Neural progenitor cell (in vitro differentiated cells): Measurements from ENCODE around the gene ZNF691. TPM values are rescaled to one million over a fixed set of nuclear protein-coding genes. Genes with fewer than 3 reads are reported as not detected.

Source experiments
- DNase-seq: peaks from one replicate; pipeline ENCODE4 v3.0.0-alpha.2; 2016; ENCODE audit warnings: low spot score
- H2AFZ ChIP-seq: fragments of 200-600 bp; sonication (generic); replicated peaks from 2 replicates; pipeline ENCODE4 v1.6.1; 2016; ENCODE audit warnings: antibody characterized with exemption
- H3F3A ChIP-seq: fragments of 200-600 bp; sonication (generic); 2 replicates; pipeline ENCODE4 v1.6.1; 2016; ENCODE audit warnings: antibody characterized with exemption, low read depth
- H3K27ac ChIP-seq: fragments of 200-600 bp; sonication (generic); 2 replicates; pipeline ENCODE4 v1.5.1; 2016; ENCODE audit warnings: mild to moderate bottlenecking
- H3K27me3 ChIP-seq: fragments of 200-600 bp; sonication (generic); 2 replicates; pipeline ENCODE4 v1.6.1; 2016; ENCODE audit warnings: mild to moderate bottlenecking, moderate library complexity
- H3K36me3 ChIP-seq: fragments of 200-600 bp; sonication (generic); 2 replicates; pipeline ENCODE4 v1.5.1; 2016
- H3K4me1 ChIP-seq: fragments of 200-600 bp; sonication (generic); 2 replicates; pipeline ENCODE4 v1.6.1; 2016; ENCODE audit warnings: mixed run types
- H3K4me2 ChIP-seq: fragments of 200-600 bp; sonication (generic); 2 replicates; pipeline ENCODE4 v1.6.1; 2016
- H3K4me3 ChIP-seq: fragments of 200-600 bp; sonication (generic); 2 replicates; pipeline ENCODE4 v1.5.1; 2016
- H3K79me2 ChIP-seq: fragments of 200-600 bp; sonication (generic); 2 replicates; pipeline ENCODE4 v1.6.1; 2016; ENCODE audit warnings: low read depth
- H3K9ac ChIP-seq: fragments of 200-600 bp; sonication (generic); 2 replicates; pipeline ENCODE4 v1.6.1; 2016
- H3K9me3 ChIP-seq: fragments of 200-600 bp; sonication (generic); 2 replicates; pipeline ENCODE4 v1.5.1; 2016; ENCODE audit warnings: low read depth
- H4K20me1 ChIP-seq: fragments of 200-600 bp; sonication (generic); 2 replicates; pipeline ENCODE4 v1.6.1; 2016; ENCODE audit warnings: low read depth
- H3K27ac Mint-ChIP-seq: 3 replicates; pipeline ENCODE4 v1.8.0; 2021; ENCODE audit warnings: mixed read lengths
- H3K27me3 Mint-ChIP-seq: 2 replicates; pipeline ENCODE4 v1.8.0; 2022; ENCODE audit warnings: low read depth, mild to moderate bottlenecking, inconsistent platforms, moderate library complexity, mixed read lengths; ENCODE audit not compliant: insufficient read depth
- H3K36me3 Mint-ChIP-seq: 3 replicates; pipeline ENCODE4 v1.8.0; 2021; ENCODE audit warnings: mixed read lengths
- H3K4me1 Mint-ChIP-seq: 3 replicates; pipeline ENCODE4 v1.8.0; 2021; ENCODE audit warnings: mixed read lengths
- H3K4me3 Mint-ChIP-seq: 3 replicates; pipeline ENCODE4 v1.8.0; 2021; ENCODE audit warnings: mild to moderate bottlenecking, moderate library complexity, mixed read lengths
- H3K9me3 Mint-ChIP-seq: 3 replicates; pipeline ENCODE4 v1.8.0; 2020; ENCODE audit warnings: mixed read lengths
- EZH2 ChIP-seq: fragments of 200-600 bp; sonication (generic); IDR thresholded peaks from 2 replicates; pipeline ENCODE4 v1.6.1; 2017; ENCODE audit warnings: antibody characterized with exemption, mild to moderate bottlenecking, moderate library complexity
- EZH2phosphoT487 ChIP-seq: fragments of 200-600 bp; sonication (generic); IDR thresholded peaks from 2 replicates; pipeline ENCODE4 v1.6.1; 2017; ENCODE audit warnings: antibody characterized with exemption
- total RNA-seq: library from RNA; depleted of rRNA; stranded (reverse); fragments of >200 nt; gene quantifications from 2 replicates; pipeline ENCODE4 v1.2.3, GENCODE V29; 2015; ENCODE audit warnings: low replicate concordance
- TF ChIP-seq, protein P1 (sequence below): fragments of 200-600 bp; sonication (generic); IDR thresholded peaks from 2 replicates; pipeline ENCODE4 v1.5.1; 2017; ENCODE audit warnings: antibody characterized with exemption, mild to moderate bottlenecking

ZNF691 gene
- total RNA-seq, 1 donor from 2014 or later = 17.6 TPM

DNA sequence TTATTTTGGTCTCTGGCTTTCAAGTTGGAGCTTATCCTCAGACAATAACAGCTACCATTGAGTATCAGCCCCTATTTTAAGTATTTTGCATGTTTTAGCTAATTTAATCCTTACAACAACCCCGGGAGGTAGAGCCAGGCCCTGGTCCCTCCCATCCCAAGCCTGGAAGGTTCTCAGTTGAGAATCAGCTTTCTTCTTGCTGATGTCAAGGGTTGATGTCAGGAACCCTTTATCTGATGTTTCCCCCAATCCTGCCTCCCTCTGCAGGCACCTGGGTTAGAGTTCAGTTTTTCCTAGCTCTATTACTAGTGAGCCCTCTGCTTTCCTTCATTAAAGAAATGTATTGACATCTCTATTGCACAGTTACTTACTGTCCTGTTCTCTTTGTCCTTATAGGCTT is 25.6 kb upstream of the ZNF691 start:
- H3K27me3 ChIP-seq = no peaks in the 10 kb centered on the region
- H3K27ac ChIP-seq = no peak overlapping the region
- peaks cover 2% of the 10 kb centered on the region for H3K79me2 ChIP-seq
- TF ChIP-seq EZH2phosphoT487 (no peak), EZH2 (no peak)
- TF ChIP-seq, protein P1, sequence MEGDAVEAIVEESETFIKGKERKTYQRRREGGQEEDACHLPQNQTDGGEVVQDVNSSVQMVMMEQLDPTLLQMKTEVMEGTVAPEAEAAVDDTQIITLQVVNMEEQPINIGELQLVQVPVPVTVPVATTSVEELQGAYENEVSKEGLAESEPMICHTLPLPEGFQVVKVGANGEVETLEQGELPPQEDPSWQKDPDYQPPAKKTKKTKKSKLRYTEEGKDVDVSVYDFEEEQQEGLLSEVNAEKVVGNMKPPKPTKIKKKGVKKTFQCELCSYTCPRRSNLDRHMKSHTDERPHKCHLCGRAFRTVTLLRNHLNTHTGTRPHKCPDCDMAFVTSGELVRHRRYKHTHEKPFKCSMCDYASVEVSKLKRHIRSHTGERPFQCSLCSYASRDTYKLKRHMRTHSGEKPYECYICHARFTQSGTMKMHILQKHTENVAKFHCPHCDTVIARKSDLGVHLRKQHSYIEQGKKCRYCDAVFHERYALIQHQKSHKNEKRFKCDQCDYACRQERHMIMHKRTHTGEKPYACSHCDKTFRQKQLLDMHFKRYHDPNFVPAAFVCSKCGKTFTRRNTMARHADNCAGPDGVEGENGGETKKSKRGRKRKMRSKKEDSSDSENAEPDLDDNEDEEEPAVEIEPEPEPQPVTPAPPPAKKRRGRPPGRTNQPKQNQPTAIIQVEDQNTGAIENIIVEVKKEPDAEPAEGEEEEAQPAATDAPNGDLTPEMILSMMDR = no peak
- Mint-ChIP-seq H3K4me3 (no peak overlapping the region), H3K27ac (no peak overlapping the region), H3K36me3 (no peaks in the 10 kb centered on the region), H3K4me1 (peaks cover 35% of the 10 kb centered on the region), H3K27me3 (no peaks in the 10 kb centered on the region), H3K9me3 (no peaks in the 10 kb centered on the region)
- no peaks in the 10 kb centered on the region for H3K9me3 ChIP-seq
- no peaks in the 10 kb centered on the region for H4K20me1 ChIP-seq
- no peak overlapping the region for H3K4me3 ChIP-seq
- no peaks in the 10 kb centered on the region for H3K36me3 ChIP-seq
- no peak overlapping the region for H3K4me2 ChIP-seq
- peak overlapping the region; percentile 27 for H2AFZ ChIP-seq
- DNase-seq = no peak
- peaks cover 20% of the 10 kb centered on the region for H3K4me1 ChIP-seq
- peaks cover 28% of the 10 kb centered on the region for H3F3A ChIP-seq
- H3K9ac ChIP-seq = no peak overlapping the region

DNA sequence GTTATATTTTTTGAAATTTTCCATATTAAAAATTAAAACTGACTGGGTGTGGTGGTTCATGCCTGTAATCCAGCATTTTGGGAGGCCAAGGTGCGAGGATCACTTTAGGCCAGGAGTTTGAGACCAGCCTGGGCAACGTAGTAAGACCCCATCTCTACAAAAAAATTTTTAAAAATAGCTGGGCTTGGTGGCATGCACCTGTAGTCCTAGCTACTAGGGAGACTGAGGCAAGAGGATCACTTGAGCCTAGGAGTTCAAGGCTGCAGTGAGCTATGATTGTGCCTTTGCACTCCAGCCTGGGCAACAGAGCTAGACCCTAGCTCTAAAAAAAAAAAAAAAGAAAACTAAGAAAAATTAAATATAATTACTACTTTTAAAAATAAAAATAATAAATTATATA is 24.7 kb upstream of the ZNF691 start:
- Mint-ChIP-seq H3K27ac (no peak overlapping the region), H3K36me3 (no peaks in the 10 kb centered on the region), H3K9me3 (no peaks in the 10 kb centered on the region), H3K27me3 (no peaks in the 10 kb centered on the region), H3K4me1 (peaks cover 30% of the 10 kb centered on the region), H3K4me3 (no peak overlapping the region)
- no peak for DNase-seq
- Histone ChIP-seq H3F3A (peaks cover 20% of the 10 kb centered on the region), H3K79me2 (no peaks in the 10 kb centered on the region), H3K9me3 (no peaks in the 10 kb centered on the region), H3K27me3 (no peaks in the 10 kb centered on the region), H3K4me3 (no peak overlapping the region), H3K4me1 (peaks cover 16% of the 10 kb centered on the region), H3K36me3 (no peaks in the 10 kb centered on the region), H2AFZ (no peak overlapping the region), H3K27ac (no peak overlapping the region), H3K9ac (no peak overlapping the region), H4K20me1 (no peaks in the 10 kb centered on the region), H3K4me2 (no peak overlapping the region)
- TF ChIP-seq, protein P1 = no peak
- no peak for TF ChIP-seq EZH2
- no peak for TF ChIP-seq EZH2phosphoT487

DNA sequence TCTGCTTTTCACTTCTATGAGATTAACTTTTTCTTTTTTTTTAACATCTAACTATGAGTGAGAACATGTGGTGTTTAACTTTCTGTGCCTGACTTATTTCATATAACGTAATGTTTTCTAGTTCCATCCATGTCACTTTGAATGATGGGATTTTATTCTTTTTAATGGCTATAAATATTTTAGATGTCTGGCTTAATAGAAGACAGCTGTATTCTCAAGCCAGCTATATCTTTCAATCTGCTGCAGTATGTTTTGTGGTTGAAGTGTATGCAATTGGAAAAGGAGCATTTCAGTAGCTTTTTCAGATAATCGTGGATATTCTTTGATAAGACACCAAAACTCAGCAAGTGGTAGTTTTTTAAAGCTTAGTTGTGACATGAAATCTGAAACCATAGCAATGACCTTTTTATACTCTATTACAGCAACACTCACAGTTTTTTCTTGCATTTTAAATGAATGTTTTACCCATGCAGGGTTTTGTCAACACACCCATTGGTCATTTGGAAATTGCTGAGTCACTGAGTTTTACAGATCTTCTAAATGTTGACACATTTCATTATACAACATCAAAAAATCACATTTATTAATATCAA is 23.5 kb upstream of the ZNF691 start:
- no peaks in the 10 kb centered on the region for H3K9me3 ChIP-seq
- no peak overlapping the region for H3K27ac Mint-ChIP-seq
- H3K9ac ChIP-seq = no peak overlapping the region
- H3K4me3 ChIP-seq = no peak overlapping the region
- no peaks in the 10 kb centered on the region for H3K36me3 Mint-ChIP-seq
- no peaks in the 10 kb centered on the region for H3K27me3 Mint-ChIP-seq
- no peaks in the 10 kb centered on the region for H3K27me3 ChIP-seq
- no peaks in the 10 kb centered on the region for H3K79me2 ChIP-seq
- DNase-seq = no peak
- peaks cover 15% of the 10 kb centered on the region for H3F3A ChIP-seq
- no peaks in the 10 kb centered on the region for H4K20me1 ChIP-seq
- no peak overlapping the region for H2AFZ ChIP-seq
- H3K27ac ChIP-seq = no peak overlapping the region
- H3K4me1 ChIP-seq = peaks cover 16% of the 10 kb centered on the region
- peaks cover 26% of the 10 kb centered on the region for H3K4me1 Mint-ChIP-seq
- no peaks in the 10 kb centered on the region for H3K36me3 ChIP-seq
- no peaks in the 10 kb centered on the region for H3K9me3 Mint-ChIP-seq
- no peak overlapping the region for H3K4me3 Mint-ChIP-seq
- TF ChIP-seq EZH2 = no peak
- TF ChIP-seq, protein P1 = no peak
- TF ChIP-seq EZH2phosphoT487 = no peak
- H3K4me2 ChIP-seq = no peak overlapping the region
